ENCODE data around the gene LHFPL3.

GRCh38 chr7:104862719-104863118, 534.3 kb downstream of the LHFPL3 start:
- TF ChIP-seq EP300 (IDR thresholded peaks at IDR 0.05; ENCODE audit: borderline replicate concordance) = no peak
- no peak for TF ChIP-seq FOXM1 (IDR thresholded peaks at IDR 0.05; ENCODE audit: borderline replicate concordance, low read depth)
- no peak for TF ChIP-seq USF1 (IDR thresholded peaks at IDR 0.05)
- no peak for TF ChIP-seq ZBTB7A (IDR thresholded peaks at IDR 0.05; ENCODE audit: low read depth)
- TF ChIP-seq YY1 (IDR thresholded peaks at IDR 0.05; ENCODE audit: low read depth) = no peak
- TF ChIP-seq TAF1 (IDR thresholded peaks at IDR 0.05; ENCODE audit: low read depth) = no peak
- TF ChIP-seq MAX (IDR thresholded peaks at IDR 0.05) = no peak
- no peak; the same call in 1 of the 2 replicates for TF ChIP-seq RAD21 (IDR thresholded peaks at IDR 0.05; ENCODE audit: low read depth)
- TF ChIP-seq TCF12 (IDR thresholded peaks at IDR 0.05; ENCODE audit: low read depth) = no peak
- TF ChIP-seq REST (IDR thresholded peaks at IDR 0.05; ENCODE audit: low read depth) = no peak

Measured in Ishikawa (cell line).